ENCODE results near the gene TPCN2. TPM values are rescaled to one million over a fixed set of nuclear protein-coding genes. Genes with fewer than 3 reads are reported as not detected.

Gene TPCN2
- total and polyA plus RNA-seq, 12 donors, result 3.4 to 19.2 (median 7.8) TPM

GRCh38 chr11:69101792-69102695, 53.3 kb downstream of the TPCN2 start:
- no peaks in the 10 kb centered on the region for H3K9me3 ChIP-seq
- peaks cover 3 to 26% (median 16%) of the 10 kb centered on the region in 9 donors for H3K4me1 ChIP-seq
- peak in 4 of 8 donors; percentile 5 to 27 (median 12) for ATAC-seq
- intact Hi-C loops (cut with DNase I), result loop anchor here (1.0 to 10.0 kb wide), 9 partner anchors 343 to 570 kb away; partner anchors contain the start of gene CCND1 (in 2 of the 10)
- TF ChIP-seq, protein P1, sequence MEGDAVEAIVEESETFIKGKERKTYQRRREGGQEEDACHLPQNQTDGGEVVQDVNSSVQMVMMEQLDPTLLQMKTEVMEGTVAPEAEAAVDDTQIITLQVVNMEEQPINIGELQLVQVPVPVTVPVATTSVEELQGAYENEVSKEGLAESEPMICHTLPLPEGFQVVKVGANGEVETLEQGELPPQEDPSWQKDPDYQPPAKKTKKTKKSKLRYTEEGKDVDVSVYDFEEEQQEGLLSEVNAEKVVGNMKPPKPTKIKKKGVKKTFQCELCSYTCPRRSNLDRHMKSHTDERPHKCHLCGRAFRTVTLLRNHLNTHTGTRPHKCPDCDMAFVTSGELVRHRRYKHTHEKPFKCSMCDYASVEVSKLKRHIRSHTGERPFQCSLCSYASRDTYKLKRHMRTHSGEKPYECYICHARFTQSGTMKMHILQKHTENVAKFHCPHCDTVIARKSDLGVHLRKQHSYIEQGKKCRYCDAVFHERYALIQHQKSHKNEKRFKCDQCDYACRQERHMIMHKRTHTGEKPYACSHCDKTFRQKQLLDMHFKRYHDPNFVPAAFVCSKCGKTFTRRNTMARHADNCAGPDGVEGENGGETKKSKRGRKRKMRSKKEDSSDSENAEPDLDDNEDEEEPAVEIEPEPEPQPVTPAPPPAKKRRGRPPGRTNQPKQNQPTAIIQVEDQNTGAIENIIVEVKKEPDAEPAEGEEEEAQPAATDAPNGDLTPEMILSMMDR (IDR thresholded peaks at IDR 0.05), result no peak
- H3K36me3 ChIP-seq, result no peaks in the 10 kb centered on the region
- DNase-seq, result no peak
- H3K27me3 ChIP-seq, result peaks cover 0 to 5% (median 0%) of the 10 kb centered on the region in 7 donors
- H3K27ac ChIP-seq, result no peak overlapping the region
- no peak overlapping the region for H3K4me3 ChIP-seq
- WGBS, 2 donors, result 76% methylated on average over 17 of the region's 17 CpGs

DNA sequence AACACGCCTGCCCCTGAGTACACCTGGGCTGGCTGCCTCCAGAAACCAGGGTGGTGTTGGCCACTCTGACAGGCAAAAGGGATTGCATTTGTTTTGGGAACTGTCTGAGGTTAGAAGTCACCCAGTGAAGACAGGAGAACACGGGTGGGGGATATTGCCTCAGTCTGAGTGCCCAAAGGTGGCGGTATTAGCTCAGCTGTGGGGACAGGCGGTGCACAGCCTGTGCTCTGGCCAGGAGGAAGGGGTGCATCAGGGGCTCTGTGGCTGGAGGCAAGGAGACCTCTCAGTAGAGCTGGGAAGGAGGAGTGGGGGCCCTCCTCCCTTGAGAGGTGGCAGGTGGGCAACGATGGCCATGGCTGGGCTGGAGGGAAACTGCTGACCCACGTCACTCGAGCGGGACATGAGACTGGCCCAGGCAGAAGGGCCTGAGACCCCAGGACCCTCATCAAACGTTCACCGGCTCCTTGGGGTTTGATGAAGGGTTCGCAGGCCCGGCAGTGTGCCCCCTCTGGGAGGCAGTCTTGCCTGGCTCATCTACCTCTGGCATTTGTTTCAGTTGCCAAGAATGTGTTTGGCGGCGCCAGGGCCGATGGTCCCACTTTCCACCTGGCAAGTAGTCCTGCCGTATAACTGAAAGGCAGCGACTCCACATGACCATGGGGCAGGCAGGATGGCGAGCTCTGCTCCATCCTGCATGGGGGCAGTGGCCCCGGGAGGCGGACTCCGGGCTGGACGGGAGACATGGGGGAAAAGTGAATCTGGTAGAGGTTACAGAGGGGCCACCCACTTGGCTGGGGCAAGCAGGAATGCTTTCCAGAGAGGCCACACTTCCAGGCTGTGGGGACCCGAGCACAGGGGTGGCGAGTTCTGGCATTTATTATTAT, 54.2 kb downstream of the TPCN2 start:
- ATAC-seq (no peak), DNase-seq (no peak)
- intact Hi-C loops (cut with DNase I), result loop anchor here in 6 of 10 donors (2.0 to 10.0 kb wide), 5 partner anchors 342 to 569 kb away; partner anchors contain the start of gene CCND1 (in 2 of the 6)
- WGBS, 2 donors, result 72 to 75% methylated on average over 24 of the region's 24 CpGs
- no peak overlapping the region for H3K27ac ChIP-seq
- no peaks in the 10 kb centered on the region for H3K9me3 ChIP-seq
- H3K36me3 ChIP-seq, result no peaks in the 10 kb centered on the region
- TF ChIP-seq, protein P1 (IDR thresholded peaks at IDR 0.05), result peak in 4 of 9 donors; percentile 4 to 22 (median 11)
- peaks cover 0 to 5% (median 0%) of the 10 kb centered on the region in 7 donors for H3K27me3 ChIP-seq
- H3K4me3 ChIP-seq, result no peak overlapping the region
- peaks cover 3 to 26% (median 16%) of the 10 kb centered on the region in 9 donors for H3K4me1 ChIP-seq

DNA sequence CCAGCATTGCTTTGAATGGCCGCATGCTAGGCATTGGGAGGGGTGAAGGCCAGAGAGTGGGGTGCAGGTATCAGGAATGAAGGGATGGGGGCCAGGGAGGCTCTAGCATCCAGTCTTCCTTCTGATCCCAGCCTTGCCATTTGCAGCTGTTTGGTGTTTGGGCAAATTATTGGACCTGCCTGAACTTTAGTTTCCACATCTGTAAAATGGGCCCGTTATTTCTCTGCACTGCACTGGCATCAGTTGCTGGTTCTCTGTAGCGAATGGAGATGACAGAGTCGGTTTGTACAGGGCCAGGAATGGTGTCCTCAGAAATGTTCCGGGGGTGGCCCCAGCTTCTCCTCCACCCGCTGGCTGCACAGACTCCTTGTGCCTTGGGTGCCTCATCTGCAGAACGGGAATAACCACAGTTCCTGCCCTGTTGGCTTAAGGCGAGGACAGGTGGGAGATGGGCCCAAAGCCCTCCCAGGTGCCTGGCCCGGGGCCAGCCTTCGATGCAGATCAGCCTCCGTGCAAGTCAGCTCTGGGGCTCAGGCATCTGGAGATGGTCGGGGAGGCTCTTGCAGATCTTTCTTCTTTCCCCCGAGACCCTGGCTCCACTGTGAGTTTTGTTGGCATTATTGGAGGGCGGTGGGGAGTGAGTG, 55.6 kb downstream of the TPCN2 start:
- H3K36me3 ChIP-seq, result no peaks in the 10 kb centered on the region
- ATAC-seq (no peak), DNase-seq (no peak)
- 92 to 94% methylated on average over 14 of the region's 14 CpGs for WGBS, 2 donors
- peaks cover 0 to 5% (median 0%) of the 10 kb centered on the region in 7 donors for H3K27me3 ChIP-seq
- H3K9me3 ChIP-seq, result no peaks in the 10 kb centered on the region
- TF ChIP-seq, protein P1 (IDR thresholded peaks at IDR 0.05), result no peak
- intact Hi-C loops (cut with DNase I), result loop anchor here in 5 of 10 donors (5.0 to 10.0 kb wide), 4 partner anchors 340 to 568 kb away; partner anchors contain the start of gene CCND1 (in 2 of the 5)
- H3K27ac ChIP-seq, result no peak overlapping the region
- no peak overlapping the region for H3K4me3 ChIP-seq
- H3K4me1 ChIP-seq, result peaks cover 3 to 26% (median 16%) of the 10 kb centered on the region in 9 donors

All from heart right ventricle (tissue), 16 donors.